Right lobe of liver (tissue), 6 donors: ENCODE measurements around the gene COMMD1. TPM values are rescaled to one million over a fixed set of nuclear protein-coding genes. Genes with fewer than 3 reads are reported as not detected.

ENCODE experiments used
- ATAC-seq, 4 donors: fragments of 200-7000 bp; cut with Tn5 transposase; one replicate each; pipeline ENCODE4 v1.9.1; 2020; ENCODE audit warnings: mild to moderate bottlenecking in 4 of 4, moderate library complexity in 4 of 4
- DNase-seq, 3 donors: peaks; one replicate each; pipeline ENCODE4 v3.0.0-alpha.2; 2020
- H3K27ac ChIP-seq, 3 donors: fragments of 200-600 bp; one replicate each; pipeline ENCODE4 v1.8.0; 2022
- H3K27me3 ChIP-seq, 2 donors: fragments of 200-600 bp; one replicate each; pipeline ENCODE4 v1.8.0; 2022
- H3K36me3 ChIP-seq, 4 donors: fragments of 200-600 bp; sonication (generic) in 1 of 4; one replicate each; pipeline versions ENCODE4 v1.5.1 to v1.8.0; 2017 to 2022; ENCODE audit warnings: control low read depth in 1 of 4
- H3K4me1 ChIP-seq, 4 donors: fragments of 200-600 bp; sonication (generic) in 1 of 4; one replicate each; pipeline versions ENCODE4 v1.5.1 to v1.8.0; 2017 to 2022; ENCODE audit warnings: control low read depth in 1 of 4
- H3K4me3 ChIP-seq, 3 donors: fragments of 200-600 bp; one replicate each; pipeline ENCODE4 v1.8.0; 2022
- H3K9me3 ChIP-seq, 4 donors: fragments of 200-600 bp; sonication (generic) in 1 of 4; one replicate each; pipeline versions ENCODE4 v1.5.1 to v1.8.0; 2017 to 2022; ENCODE audit warnings: control low read depth in 1 of 4
- POLR2A ChIP-seq: fragments of 450-650 bp; IDR thresholded peaks from one replicate; pipeline ENCODE4 v1.6.1; 2017; ENCODE audit warnings: antibody characterized with exemption, mild to moderate bottlenecking
- WGBS: methylation state at CpG from one replicate; pipeline ENCODE4 v1.1.6; 2018; ENCODE audit warnings: low coverage, low lambda C conversion rate; ENCODE audit not compliant: insufficient coverage; ENCODE audit errors: missing lambda C conversion rate; 5-methylcytosine and 5-hydroxymethylcytosine counted together
- intact Hi-C, 2 donors: fragments of 100-400 bp; cut with DNase I; formaldehyde crosslinking; loops; one replicate each; pipeline versions ENCODE4 v1.11.2 to v1.14.1; 2022
- total RNA-seq, 6 experiments: library from RNA; depleted of rRNA in 2 of 6; stranded (reverse); fragments of >200 nt in 2 of 6; fragmentation: NEBNext Ultra II Directional in 3 of 6; extraction: Animal tissue kit (Norgen Biotek cat#: 25700) in 3 of 6; gene quantifications; one replicate each; pipeline versions ENCODE4 v1.1.0 to v1.2.4, GENCODE V29; 2016 to 2023
- TF ChIP-seq, protein P1 (sequence below), 4 donors: fragments of 200-600 bp in 3 of 4; fragments of 450-650 bp in 1 of 4; IDR thresholded peaks; one replicate each; pipeline versions ENCODE4 v1.5.1 to v1.8.0; 2016 to 2022; ENCODE audit warnings: antibody characterized with exemption in 4 of 4, mild to moderate bottlenecking in 2 of 4
- donor health status: DM: no; HTN: yes; CAD: no.
- donor health status: DM: no; HTN: no; CAD: no.
- donor health status: DM: no; HTN: no; CAD: no.
- donor health status: DM: no; HTN: yes; CAD: no.
- donor health status: DM: no; HTN: yes; CAD: no.

Gene COMMD1
- total RNA-seq, 6 experiments from 2014 or later = 17.2 to 21.6 (median 18.7) TPM

DNA sequence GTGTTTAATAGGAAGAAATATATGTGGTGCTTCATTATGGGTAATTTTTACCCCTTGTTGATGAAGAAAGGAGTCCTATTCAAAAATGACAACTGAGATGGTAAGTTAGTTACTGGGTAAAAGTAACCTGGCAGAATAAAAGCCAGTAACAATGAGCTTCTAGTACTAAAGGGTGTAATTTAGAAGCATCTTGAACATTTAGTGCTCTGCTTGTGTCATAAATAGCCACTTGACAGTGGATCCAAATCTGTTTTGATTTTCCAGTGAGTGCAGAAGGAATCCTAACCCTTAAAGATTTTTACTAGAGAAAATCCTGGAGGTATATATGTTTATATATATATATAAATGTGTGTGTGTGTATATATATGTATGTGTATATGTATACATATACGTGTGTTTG lies 15.1 kb downstream of the COMMD1 start:
- no peak overlapping the region for H3K27ac ChIP-seq
- H3K27me3 ChIP-seq = no peaks in the 10 kb centered on the region
- no peak overlapping the region for H3K4me3 ChIP-seq
- no peaks in the 10 kb centered on the region for H3K4me1 ChIP-seq
- DNase-seq (no peak), ATAC-seq (no peak)
- no peak for TF ChIP-seq POLR2A
- TF ChIP-seq, protein P1, sequence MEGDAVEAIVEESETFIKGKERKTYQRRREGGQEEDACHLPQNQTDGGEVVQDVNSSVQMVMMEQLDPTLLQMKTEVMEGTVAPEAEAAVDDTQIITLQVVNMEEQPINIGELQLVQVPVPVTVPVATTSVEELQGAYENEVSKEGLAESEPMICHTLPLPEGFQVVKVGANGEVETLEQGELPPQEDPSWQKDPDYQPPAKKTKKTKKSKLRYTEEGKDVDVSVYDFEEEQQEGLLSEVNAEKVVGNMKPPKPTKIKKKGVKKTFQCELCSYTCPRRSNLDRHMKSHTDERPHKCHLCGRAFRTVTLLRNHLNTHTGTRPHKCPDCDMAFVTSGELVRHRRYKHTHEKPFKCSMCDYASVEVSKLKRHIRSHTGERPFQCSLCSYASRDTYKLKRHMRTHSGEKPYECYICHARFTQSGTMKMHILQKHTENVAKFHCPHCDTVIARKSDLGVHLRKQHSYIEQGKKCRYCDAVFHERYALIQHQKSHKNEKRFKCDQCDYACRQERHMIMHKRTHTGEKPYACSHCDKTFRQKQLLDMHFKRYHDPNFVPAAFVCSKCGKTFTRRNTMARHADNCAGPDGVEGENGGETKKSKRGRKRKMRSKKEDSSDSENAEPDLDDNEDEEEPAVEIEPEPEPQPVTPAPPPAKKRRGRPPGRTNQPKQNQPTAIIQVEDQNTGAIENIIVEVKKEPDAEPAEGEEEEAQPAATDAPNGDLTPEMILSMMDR (IDR thresholded peaks at IDR 0.05) = no peak
- intact Hi-C loops = loop anchor here in 1 of 2 donors (10.0 kb wide), 1 partner anchor 484 kb away; no protein-coding TSS in a partner anchor
- no peaks in the 10 kb centered on the region for H3K9me3 ChIP-seq
- WGBS = 75% methylated on average over 1 of the region's 1 CpG
- H3K36me3 ChIP-seq = no peaks in the 10 kb centered on the region

DNA sequence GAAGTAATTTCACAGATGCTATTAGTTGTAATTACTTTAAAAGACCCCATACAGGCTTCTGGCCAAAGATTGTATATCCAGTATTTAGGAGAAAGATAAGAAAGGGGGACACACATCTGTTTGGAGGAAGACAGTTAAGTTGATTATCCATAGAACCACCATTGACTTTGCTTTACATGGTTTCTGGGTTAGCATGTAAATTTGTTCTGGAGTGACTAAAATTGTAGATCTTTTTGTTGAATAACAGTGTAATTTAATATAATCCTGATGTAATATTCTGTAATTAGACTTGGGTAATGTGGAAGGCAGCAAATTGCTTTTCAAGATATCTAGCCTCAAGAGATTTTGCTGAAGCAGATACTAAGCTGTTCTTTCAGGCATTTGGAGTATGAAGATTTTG lies 17.2 kb downstream of the COMMD1 start:
- Histone ChIP-seq H3K4me3 (no peak overlapping the region), H3K36me3 (no peaks in the 10 kb centered on the region), H3K9me3 (no peaks in the 10 kb centered on the region), H3K4me1 (no peaks in the 10 kb centered on the region), H3K27ac (no peak overlapping the region), H3K27me3 (no peaks in the 10 kb centered on the region)
- intact Hi-C loops = loop anchor here in 1 of 2 donors (10.0 kb wide), 1 partner anchor 482 kb away; no protein-coding TSS in a partner anchor
- no peak for TF ChIP-seq POLR2A
- TF ChIP-seq, protein P1 (IDR thresholded peaks at IDR 0.05) = no peak
- ATAC-seq = no peak
- no peak for DNase-seq

DNA sequence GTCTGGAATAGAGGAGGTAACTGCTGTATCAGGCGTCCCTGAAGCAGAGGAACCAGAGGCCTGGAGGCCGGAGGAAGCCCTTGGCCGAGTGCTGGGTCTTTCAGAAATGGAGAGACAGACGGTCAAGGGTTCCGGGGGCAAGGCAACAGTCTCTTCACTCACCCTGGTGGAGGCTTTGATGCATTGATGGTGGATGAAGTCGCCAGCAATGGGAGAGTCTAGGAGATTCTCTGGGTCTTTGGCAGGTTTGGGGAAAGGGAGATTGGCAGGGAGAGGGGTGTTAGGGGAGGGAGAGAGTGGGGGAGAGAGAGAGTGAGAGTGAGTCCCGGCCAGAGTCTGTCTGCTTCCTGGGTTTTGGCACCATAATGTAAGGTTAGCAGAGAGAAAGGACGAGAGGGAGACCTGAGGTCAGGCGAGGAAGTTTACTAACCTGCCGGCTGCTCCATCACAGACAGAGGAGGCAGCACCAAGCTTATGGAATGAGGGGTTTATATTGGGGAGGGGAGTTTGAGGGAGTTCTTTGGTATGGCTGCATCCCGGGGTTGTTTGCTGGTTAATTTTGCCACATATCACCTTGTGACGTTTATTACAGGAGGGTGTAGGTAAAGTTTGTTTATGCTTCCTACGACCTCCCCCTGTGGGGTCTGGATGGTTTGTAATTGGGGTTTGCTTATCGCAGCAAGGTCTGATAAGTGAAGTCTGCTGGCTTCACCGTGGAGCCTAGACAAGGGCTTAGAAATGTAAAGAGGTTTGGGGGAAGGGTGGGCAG lies 19.6 kb downstream of the COMMD1 start:
- no peak for DNase-seq
- Histone ChIP-seq H3K27me3 (no peaks in the 10 kb centered on the region), H3K36me3 (no peaks in the 10 kb centered on the region), H3K4me1 (no peaks in the 10 kb centered on the region), H3K27ac (no peak overlapping the region), H3K4me3 (no peak overlapping the region), H3K9me3 (no peaks in the 10 kb centered on the region)
- no peak for TF ChIP-seq POLR2A
- intact Hi-C loops = loop anchor here in 1 of 2 donors (10.0 kb wide), 1 partner anchor 480 kb away; no protein-coding TSS in a partner anchor
- WGBS = 79% methylated on average over 10 of the region's 15 CpGs
- no peak for ATAC-seq

DNA sequence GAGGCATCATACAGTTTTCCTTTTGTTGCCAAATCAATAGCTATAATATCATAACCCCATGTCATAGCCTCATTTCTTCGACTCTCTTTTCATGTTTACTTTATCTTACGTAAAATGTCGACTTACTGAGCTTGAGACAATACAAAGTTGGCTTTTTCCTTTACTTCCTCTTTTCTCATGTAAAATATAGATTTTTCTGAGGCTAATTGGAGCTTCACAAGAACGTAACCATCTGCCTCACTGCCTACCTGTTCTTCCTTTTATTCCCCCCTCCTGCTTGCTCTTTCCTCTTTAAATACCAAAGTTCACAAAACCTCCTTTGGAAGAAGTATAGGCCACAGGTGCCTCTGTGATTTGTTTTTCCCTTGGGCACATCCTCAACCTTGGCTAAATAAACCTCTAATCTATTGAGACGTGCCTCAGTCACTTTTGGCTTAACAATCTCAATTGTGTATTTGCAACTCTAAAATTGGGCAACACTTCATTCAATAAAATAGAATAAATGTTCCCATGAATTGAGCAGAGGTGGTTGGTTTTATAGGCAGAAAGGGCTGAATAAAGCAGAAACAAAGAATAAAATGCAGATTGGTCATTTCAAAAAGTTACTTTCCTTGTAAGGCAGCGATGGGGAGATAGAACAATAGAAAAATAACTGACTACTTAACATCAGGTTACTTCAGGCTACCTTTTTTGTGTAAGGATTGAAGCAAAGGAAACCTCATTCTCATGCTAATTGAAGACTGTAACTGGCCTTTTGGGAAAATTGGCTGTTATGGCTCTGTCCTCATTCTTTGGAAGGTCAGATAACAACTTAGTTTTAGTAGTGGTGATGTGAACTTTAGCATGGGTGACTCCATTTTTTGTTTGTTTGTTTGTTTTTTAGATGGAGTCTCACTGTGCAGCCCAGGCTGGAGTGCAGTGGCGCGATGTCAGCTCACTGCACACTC lies 21.3 kb downstream of the COMMD1 start:
- intact Hi-C loops = loop anchor here in 1 of 2 donors (10.0 kb wide), 1 partner anchor 478 kb away; no protein-coding TSS in a partner anchor
- 66% methylated on average over 8 of the region's 8 CpGs for WGBS
- DNase-seq = no peak

More for the DNA sequence above, 21.3 kb downstream of the COMMD1 start:
- no peak overlapping the region for H3K4me3 ChIP-seq
- H3K9me3 ChIP-seq = no peaks in the 10 kb centered on the region
- TF ChIP-seq POLR2A = no peak
- TF ChIP-seq, protein P1 (IDR thresholded peaks at IDR 0.05) = no peak
- no peak overlapping the region for H3K27ac ChIP-seq
- no peaks in the 10 kb centered on the region for H3K27me3 ChIP-seq
- no peaks in the 10 kb centered on the region for H3K36me3 ChIP-seq
- no peaks in the 10 kb centered on the region for H3K4me1 ChIP-seq
- ATAC-seq = no peak
